CD4-positive, alpha-beta T cell treated with Interleukin-1 beta for 1 hour (primary cell): ENCODE measurements around the gene MAEL.

Experiments used
- DNase-seq, 2 donors: peaks; one replicate each; pipeline ENCODE4 v3.0.0-alpha.2; 2020 to 2022

MAEL gene

DNA sequence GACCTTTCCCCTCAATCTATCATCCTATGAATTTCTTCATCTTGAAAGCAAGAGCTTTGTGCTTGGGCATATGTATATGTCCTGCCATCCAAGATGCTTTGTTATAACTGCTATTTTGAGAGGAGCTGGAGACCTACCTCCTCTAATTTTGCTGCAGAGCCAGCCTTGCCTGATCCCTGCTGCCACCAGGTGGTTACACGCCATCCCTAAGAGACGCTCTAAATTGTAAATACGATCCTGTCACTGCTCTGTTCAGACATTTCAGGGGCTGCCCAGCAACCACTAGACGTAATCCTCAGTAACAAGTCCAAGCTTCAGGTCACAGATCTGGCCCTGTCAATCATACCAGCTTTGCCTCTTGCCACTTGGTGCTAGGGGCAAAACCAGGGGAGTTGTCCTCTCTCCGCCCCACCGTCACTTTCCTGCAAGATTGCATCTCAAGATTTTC lies 68.2 kb downstream of the MAEL start:
- DNase-seq: no peak

DNA sequence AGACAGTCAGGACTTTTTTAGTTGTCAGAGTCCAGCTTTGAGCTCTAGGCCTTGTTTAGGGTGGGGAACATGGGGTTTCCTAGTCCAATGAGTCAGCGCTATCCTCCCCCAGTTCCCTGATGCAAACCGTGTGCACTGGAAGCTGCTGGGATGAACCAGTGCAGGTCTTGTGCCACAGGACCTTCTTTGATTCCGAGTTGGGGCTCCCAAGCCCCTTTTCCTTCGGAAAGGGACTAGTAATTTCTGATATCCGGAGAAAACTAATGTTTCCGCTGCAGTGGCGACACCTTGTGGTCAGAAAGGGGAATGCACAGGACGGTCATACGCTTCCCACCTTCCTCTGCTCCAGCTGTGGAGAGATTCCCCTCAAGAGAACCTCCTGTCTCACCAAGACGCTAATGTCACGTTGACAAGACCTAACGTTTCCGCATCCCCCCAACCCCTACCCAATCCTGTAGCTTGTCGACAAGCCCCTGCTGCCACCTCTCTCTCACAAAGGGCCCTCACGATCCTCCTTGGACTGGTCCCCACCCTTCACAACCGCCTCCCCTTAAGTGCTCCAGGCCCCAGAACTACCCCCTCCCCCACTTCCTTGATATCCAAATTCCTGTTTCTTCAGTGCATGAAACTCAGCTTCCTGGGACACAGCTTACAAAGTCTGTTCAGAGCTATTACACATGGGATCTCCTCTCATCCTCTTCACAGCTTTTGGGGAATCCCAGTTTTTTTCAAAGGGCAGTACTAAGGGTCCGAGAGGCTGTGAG lies 70.1 kb downstream of the MAEL start:
- DNase-seq: peak; percentile 58 to 67

DNA sequence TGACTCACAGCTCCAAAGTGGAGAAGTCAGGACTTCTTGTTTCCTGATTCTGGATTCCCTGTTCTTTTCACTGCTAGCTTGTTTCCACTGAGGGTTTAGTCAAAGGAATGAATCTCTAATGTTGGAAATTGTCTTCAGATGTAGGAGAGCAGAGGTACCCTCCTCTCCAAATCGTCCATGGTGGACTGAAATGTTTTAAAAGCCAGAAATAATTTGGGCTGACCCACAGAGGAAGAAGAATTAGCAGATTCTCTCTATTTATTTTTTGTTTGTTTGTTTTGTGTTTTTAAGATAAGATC lies 70.7 kb downstream of the MAEL start:
- DNase-seq: no peak

DNA sequence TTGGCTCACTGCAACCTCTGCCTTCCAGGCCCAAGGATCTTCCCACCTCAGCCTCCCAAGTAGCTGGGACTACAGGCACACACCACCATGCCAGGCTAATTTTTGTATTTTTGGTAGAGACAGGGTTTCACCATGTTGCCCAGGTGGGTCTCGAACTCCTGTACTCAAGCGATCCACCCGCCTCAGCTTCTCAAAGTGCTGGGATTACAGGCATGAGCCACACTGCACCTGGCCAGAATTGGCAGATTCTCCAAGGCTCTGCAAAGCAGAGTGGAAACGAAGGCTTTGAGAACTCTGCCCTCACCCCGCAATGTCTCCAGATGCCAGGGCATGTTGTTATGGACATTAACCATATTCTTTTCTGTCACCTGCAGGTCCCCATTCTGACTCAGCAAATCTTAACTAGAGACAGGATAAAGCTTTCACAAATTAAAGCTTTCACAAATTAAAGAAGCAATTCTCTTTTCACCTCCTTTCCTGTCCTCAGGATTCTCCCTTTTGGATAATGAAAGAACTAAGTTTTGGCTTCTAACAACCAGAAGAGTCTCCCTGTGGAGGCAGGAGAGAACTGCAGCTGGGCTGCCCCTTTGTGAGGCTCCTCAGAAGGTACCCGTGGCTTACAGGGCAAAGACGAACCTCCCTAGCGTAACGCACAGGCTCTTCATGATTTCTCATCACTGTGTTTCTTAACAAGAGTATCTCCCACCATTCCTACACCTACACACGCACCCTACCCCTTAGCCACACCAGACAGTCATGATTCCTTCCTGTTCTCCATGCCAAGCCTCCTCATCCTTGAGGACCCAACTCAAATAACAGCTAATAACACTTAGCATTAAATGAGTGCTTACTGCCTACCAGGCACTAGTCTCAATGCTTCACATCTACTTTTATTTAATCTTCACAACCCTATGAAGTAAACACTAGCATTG lies 71.3 kb downstream of the MAEL start:
- DNase-seq: no peak

DNA sequence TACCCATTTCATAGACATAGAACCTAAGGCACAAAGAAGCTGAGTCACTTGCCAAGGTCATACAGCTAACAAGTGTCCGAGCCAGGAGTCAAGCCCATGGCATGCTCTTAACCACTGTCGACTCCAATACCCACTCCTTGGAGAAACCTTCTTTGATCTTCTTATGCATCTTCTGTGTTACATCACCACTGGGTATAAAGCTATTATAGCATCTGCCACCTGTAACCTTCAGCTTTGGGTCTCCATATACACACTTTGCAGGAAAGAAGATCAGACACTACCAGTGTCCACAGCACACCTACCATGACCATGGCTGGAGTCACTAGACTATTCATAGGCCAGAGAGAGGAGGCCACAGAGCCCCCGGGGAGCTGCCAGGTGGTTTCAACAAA lies 72.0 kb downstream of the MAEL start:
- DNase-seq: no peak

DNA sequence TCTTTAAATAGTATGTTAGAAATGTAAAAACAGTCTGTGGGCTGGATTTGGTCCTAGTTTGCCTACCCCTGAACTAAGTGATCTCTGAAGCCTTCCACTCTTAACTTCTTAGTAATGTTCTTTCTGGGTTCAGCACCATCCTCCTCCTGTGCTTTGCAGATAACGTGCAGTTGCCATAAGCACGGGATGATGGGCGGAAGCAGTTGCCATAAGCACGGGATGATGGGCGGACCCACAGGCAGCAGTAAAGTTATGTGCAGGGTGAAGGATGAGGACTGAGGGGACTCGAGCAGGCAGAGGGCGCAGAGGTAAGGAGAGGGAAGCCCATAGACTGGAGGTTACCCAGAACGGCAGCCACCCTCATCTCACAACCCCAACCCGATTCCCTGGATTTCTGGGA lies 75.5 kb downstream of the MAEL start:
- no peak for DNase-seq

DNA sequence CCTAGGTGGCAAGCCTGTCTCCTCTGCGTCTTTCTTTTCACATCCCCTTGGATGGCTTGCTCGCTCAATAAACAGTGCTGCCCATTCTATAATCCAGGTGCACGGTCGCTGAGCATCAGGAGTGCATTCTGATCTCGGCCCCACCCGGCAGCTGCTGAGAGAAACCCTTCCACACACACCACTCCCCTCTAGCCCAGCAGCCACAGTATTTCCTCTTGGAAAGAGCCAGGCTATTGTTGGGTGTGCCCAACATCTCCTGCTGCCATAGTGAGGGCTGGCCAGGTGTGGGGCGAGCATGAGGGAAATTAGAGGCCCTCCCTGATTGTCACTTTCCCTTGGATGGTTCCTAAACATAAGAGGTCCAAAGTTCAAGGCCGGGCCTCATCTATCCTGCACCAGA lies 76.4 kb downstream of the MAEL start:
- DNase-seq: no peak

DNA sequence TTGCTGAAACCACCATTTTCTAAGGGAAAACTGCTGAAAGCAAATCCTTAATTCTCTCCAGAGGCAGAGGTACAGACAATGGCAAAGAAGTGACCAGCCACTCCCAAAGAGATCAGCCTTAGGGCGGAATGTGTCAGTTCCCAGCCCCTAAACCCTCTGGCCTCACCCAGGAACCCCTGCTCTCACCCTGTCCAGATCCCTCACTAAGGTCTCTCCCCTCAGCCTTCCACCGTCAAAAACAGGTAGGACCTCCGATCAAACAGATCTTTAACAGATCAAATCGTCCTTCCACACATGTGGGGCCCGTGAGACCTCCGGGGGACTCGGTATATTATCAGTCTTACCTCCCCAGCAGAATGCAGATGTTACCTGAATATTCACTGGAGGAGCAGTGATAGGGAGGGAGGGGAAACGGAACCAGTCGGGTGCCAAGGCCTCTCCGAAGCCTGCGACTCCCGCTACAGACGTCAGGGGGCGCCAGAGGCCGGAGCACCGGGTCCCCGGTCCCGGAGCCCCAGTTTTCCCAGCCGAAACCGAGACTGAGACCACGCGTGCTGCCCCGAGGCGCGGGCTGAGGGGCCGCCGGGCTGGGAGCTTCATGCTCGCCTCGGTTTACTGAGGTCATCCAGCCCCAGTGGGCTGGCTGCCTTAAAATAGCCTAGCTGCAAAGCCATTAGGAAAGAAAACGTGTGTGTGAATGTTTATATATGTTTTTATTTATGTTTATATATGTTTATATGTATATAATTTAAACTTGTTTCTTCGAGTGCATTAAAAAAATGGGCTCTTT lies 77.4 kb downstream of the MAEL start:
- DNase-seq: peak; percentile 75 to 82

DNA sequence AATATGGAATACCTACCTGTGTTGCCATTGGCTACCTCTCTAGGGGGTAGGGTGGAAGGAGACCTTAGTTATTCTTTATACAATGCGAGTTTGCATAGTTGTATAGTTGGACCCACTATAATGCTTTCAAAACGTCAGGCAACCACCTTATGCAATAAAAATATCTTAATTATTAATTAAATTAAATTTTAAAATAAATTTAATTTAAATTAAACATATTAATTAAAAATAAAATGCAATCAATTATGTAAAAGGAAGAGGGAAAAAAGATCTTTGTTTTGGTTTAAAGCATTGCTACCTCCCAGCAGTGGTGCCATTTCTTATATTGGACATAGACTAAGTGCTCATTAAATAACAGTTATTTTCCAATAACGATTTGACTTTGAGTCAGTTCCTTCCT lies 78.8 kb downstream of the MAEL start:
- DNase-seq: no peak

DNA sequence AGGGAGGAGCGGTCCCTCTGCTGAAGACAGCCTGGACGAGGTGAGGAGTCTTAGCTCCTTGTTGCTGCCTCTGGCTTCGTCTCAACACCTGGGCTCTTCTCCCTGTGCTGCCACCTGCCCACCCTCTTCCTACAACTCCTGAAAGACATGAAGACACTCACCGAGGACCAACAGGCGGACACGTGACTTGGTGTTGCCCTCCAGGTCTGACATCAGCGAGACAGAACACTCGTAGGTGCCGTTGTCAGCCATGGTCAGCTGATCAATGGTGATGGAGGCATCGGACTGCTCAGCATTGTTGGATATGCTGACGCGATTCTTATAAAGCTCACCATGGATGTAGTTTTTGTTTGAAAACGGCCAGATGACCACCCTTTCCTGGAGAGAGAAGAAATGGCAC lies 79.7 kb downstream of the MAEL start:
- no peak for DNase-seq

DNA sequence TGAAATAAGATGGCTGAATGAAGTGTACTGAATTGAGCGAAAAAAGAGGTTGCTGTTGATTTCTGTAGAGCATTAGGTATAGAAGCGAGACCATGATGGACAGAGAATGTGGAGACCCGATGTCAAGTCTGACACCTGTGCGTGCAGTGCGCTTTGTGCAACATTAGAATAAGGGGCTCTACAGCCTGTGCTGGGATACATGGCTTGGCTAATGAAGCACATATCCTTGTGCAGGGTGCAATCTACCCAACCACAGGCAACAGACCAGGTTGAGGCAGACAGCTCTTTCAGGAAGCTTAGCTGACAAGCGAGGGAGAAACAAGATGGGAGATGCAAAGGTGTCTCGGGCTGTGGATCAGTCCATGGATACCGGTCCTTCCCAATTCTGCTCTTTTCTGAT lies 82.2 kb downstream of the MAEL start:
- no peak for DNase-seq
